Caco-2 (cell line): ENCODE results near the gene NLE1. TPM values are rescaled to one million over a fixed set of nuclear protein-coding genes. Genes with fewer than 3 reads are reported as not detected.
"Not testable (repeated sequence)": the region's sequence is repeated elsewhere in the genome, so short reads cannot be mapped to it uniquely, and the experiment has no call there.

Experiments
- BruUV-seq: library from RNA; stranded (reverse); fragments of 400-500 nt; replicated peaks from 2 replicates; lab custom pipeline; 2021; lab: Mats Ljungman, UMichigan
- CTCF ChIA-PET: fragments of 300-600 bp; sonication (Branson Sonifier 250); formaldehyde crosslinking; loops from one replicate; lab custom pipeline; 2022; ENCODE audit warnings: antibody characterized with exemption; lab: Charles Lee
- POLR2A ChIA-PET: fragments of 300-600 bp; sonication (Branson Sonifier 250); formaldehyde crosslinking; loops from one replicate; lab custom pipeline; 2022; ENCODE audit warnings: antibody characterized with exemption; lab: Charles Lee
- DNase-seq, 2 experiments: peaks; one replicate each; pipeline versions ENCODE4 v3.0.0 to v3.0.0-alpha.2; 2020 to 2022
- H3K27me3 ChIP-seq: replicated peaks from 2 replicates; pipeline ENCODE4 v1.6.0; 2011; ENCODE audit warnings: low read length; ENCODE audit not compliant: control insufficient read depth, insufficient read depth
- H3K36me3 ChIP-seq: 2 replicates; pipeline ENCODE4 v1.5.1; 2011; ENCODE audit warnings: low read length; ENCODE audit not compliant: control insufficient read depth, insufficient read depth
- H3K4me1 ChIP-seq: fragments of 250-450 bp; sonication (Bioruptor Pico); 2 replicates; pipeline ENCODE4 v1.5.1; 2020; ENCODE audit warnings: mild to moderate bottlenecking
- H3K4me3 ChIP-seq: 2 replicates; pipeline ENCODE4 v1.5.1; 2011; ENCODE audit warnings: low read depth, mild to moderate bottlenecking, control low read depth, low read length
- H3K9me3 ChIP-seq: fragments of 250-450 bp; sonication (Bioruptor Pico); 2 replicates; pipeline ENCODE4 v1.5.1; 2020; ENCODE audit warnings: mild to moderate bottlenecking, moderate library complexity
- H3K27ac Mint-ChIP-seq: one replicate; pipeline ENCODE4 v1.8.0; 2022; ENCODE audit warnings: mixed read lengths; ENCODE audit not compliant: unreplicated experiment
- H3K27me3 Mint-ChIP-seq: one replicate; pipeline ENCODE4 v1.8.0; 2022; ENCODE audit warnings: mixed read lengths; ENCODE audit not compliant: insufficient read depth, unreplicated experiment
- H3K36me3 Mint-ChIP-seq: one replicate; pipeline ENCODE4 v1.8.0; 2022; ENCODE audit warnings: mild to moderate bottlenecking, mixed read lengths; ENCODE audit not compliant: insufficient read depth, unreplicated experiment
- H3K4me1 Mint-ChIP-seq: one replicate; pipeline ENCODE4 v1.8.0; 2022; ENCODE audit warnings: low read depth, mixed read lengths; ENCODE audit not compliant: unreplicated experiment
- H3K4me3 Mint-ChIP-seq: one replicate; pipeline ENCODE4 v1.8.0; 2022; ENCODE audit warnings: mild to moderate bottlenecking, moderate library complexity, mixed read lengths; ENCODE audit not compliant: unreplicated experiment
- H3K9me3 Mint-ChIP-seq: one replicate; pipeline ENCODE4 v1.8.0; 2022; ENCODE audit warnings: mixed read lengths; ENCODE audit not compliant: unreplicated experiment
- CTCF ChIP-seq, 2 experiments: fragments of 200-600 bp in 1 of 2; IDR thresholded peaks; 1 replicate in 1 of 2; 2 replicates in 1 of 2; pipeline versions ENCODE4 v1.5.1 to v1.8.0; 2011 to 2022; ENCODE audit warnings: antibody characterized with exemption in 1 of 2, control low read depth in 1 of 2, inconsistent platforms in 1 of 2, low read depth in 1 of 2, low read length in 1 of 2, mild to moderate bottlenecking in 1 of 2, moderate library complexity in 1 of 2; ENCODE audit not compliant: insufficient read depth in 1 of 2, severe bottlenecking in 1 of 2, unreplicated experiment in 1 of 2
- intact Hi-C: fragments of 100-400 bp; cut with micrococcal nuclease; formaldehyde crosslinking; loops from one replicate; pipeline ENCODE4 v1.10.0; 2022; ENCODE audit not compliant: unreplicated experiment
- total RNA-seq: library from RNA; stranded (reverse); gene quantifications from 2 replicates; pipeline ENCODE4 v1.2.3, GENCODE V29; 2022

Gene NLE1
- total RNA-seq, 1 experiment from 2014 or later: 24.8 TPM

GRCh38 chr17:35176897-35177296, 34.8 kb upstream of the NLE1 start:
- Mint-ChIP-seq H3K27me3 (peaks cover 7% of the 10 kb centered on the region), H3K9me3 (no peaks in the 10 kb centered on the region), H3K27ac (no peak overlapping the region), H3K4me1 (no peaks in the 10 kb centered on the region), H3K4me3 (no peak overlapping the region), H3K36me3 (no peaks in the 10 kb centered on the region)
- ChIA-PET CTCF (no interaction called here), POLR2A (no interaction called here)
- no TSS peak for BruUV-seq
- no peaks in the 10 kb centered on the region for H3K27me3 ChIP-seq
- H3K36me3 ChIP-seq: no peaks in the 10 kb centered on the region
- no peak for DNase-seq
- no peaks in the 10 kb centered on the region for H3K9me3 ChIP-seq
- intact Hi-C loops: loop anchor here (5.0 kb wide), 1 partner anchor 135 kb away; no protein-coding TSS in a partner anchor
- TF ChIP-seq CTCF (IDR thresholded peaks at IDR 0.05; ENCODE audit: insufficient read depth in 1 of 2, low read depth in 1 of 2, low read length in 1 of 2, severe bottlenecking in 1 of 2, unreplicated experiment in 1 of 2): no peak
- no peak overlapping the region for H3K4me3 ChIP-seq
- 0 out of 2 replicates have a peak, but pooled peaks cover 4% of the 10 kb centered on the region for H3K4me1 ChIP-seq

- H3K4me3 ChIP-seq: no peak overlapping the region
- CTCF ChIA-PET: no interaction called here
- POLR2A ChIA-PET: no interaction called here
- Mint-ChIP-seq H3K27ac (no peak overlapping the region), H3K9me3 (no peaks in the 10 kb centered on the region), H3K27me3 (peaks cover 3% of the 10 kb centered on the region), H3K36me3 (no peaks in the 10 kb centered on the region), H3K4me1 (no peaks in the 10 kb centered on the region), H3K4me3 (no peak overlapping the region)
- DNase-seq: no peak
- BruUV-seq: no TSS peak
- H3K9me3 ChIP-seq: no peaks in the 10 kb centered on the region
- no peaks in the 10 kb centered on the region for H3K36me3 ChIP-seq
- TF ChIP-seq CTCF (IDR thresholded peaks at IDR 0.05; ENCODE audit: insufficient read depth in 1 of 2, low read depth in 1 of 2, low read length in 1 of 2, severe bottlenecking in 1 of 2, unreplicated experiment in 1 of 2): no peak
- intact Hi-C loops: loop anchor here (5.0 kb wide), 1 partner anchor 136 kb away; no protein-coding TSS in a partner anchor
- H3K4me1 ChIP-seq: 0 out of 2 replicates have a peak, but pooled peaks cover 4% of the 10 kb centered on the region
- no peaks in the 10 kb centered on the region; the same call in 1 of the 2 replicates for H3K27me3 ChIP-seq
Measured at GRCh38 chr17:35175638-35176415, 33.7 kb upstream of the NLE1 start.

GRCh38 chr17:35174835-35175334, 32.8 kb upstream of the NLE1 start:
- Mint-ChIP-seq H3K9me3 (no peaks in the 10 kb centered on the region), H3K36me3 (no peaks in the 10 kb centered on the region), H3K27me3 (peaks cover 3% of the 10 kb centered on the region), H3K4me3 (no peak overlapping the region), H3K4me1 (no peaks in the 10 kb centered on the region), H3K27ac (no peak overlapping the region)
- DNase-seq: no peak
- 0 out of 2 replicates have a peak, but pooled peaks cover 4% of the 10 kb centered on the region for H3K4me1 ChIP-seq
- POLR2A ChIA-PET: no interaction called here
- no peak overlapping the region for H3K4me3 ChIP-seq
- CTCF ChIA-PET: no interaction called here
- H3K27me3 ChIP-seq: no peaks in the 10 kb centered on the region; the same call in 1 of the 2 replicates
- no peaks in the 10 kb centered on the region for H3K9me3 ChIP-seq
- intact Hi-C loops: loop anchor here (5.0 kb wide), 1 partner anchor 137 kb away; no protein-coding TSS in a partner anchor
- no peaks in the 10 kb centered on the region for H3K36me3 ChIP-seq
- BruUV-seq: no TSS peak
- no peak for TF ChIP-seq CTCF (IDR thresholded peaks at IDR 0.05; ENCODE audit: insufficient read depth in 1 of 2, low read depth in 1 of 2, low read length in 1 of 2, severe bottlenecking in 1 of 2, unreplicated experiment in 1 of 2)

- H3K9me3 Mint-ChIP-seq, H3K4me1 ChIP-seq, H3K4me1 Mint-ChIP-seq, POLR2A ChIA-PET, DNase-seq, CTCF ChIA-PET, H3K4me3 ChIP-seq, H3K36me3 ChIP-seq, H3K27me3 Mint-ChIP-seq, BruUV-seq, intact Hi-C loops, H3K36me3 Mint-ChIP-seq, H3K4me3 Mint-ChIP-seq, H3K27ac Mint-ChIP-seq, H3K27me3 ChIP-seq, H3K9me3 ChIP-seq: not testable (repeated sequence)
Measured at GRCh38 chr17:35172321-35172720, 30.2 kb upstream of the NLE1 start.
